ENCODE results near the gene SPAG9.
"Not testable (repeated sequence)": the region's sequence is repeated elsewhere in the genome, so short reads cannot be mapped to it uniquely, and the experiment has no call there.

SPAG9 gene

GRCh38 chr17:51097708-51098446, 22.8 kb downstream of the SPAG9 start:
- H2BK15ac ChIP-seq (ENCODE audit: low read depth, poor library complexity, severe bottlenecking) = no peak overlapping the region
- no peak overlapping the region for H3K4me2 ChIP-seq (ENCODE audit: low read length, poor library complexity, severe bottlenecking)
- no peaks in the 10 kb centered on the region for H3K27me3 ChIP-seq (ENCODE audit: control insufficient read depth in 1 of 2, insufficient read depth in 1 of 2, low read length in 2 of 2)
- no peak overlapping the region for H2AK5ac ChIP-seq (ENCODE audit: low read length, severe bottlenecking)
- H3K9me3 ChIP-seq (ENCODE audit: control insufficient read depth, low read length) = no peaks in the 10 kb centered on the region
- no peak overlapping the region for H4K8ac ChIP-seq (ENCODE audit: low read length)
- H2BK12ac ChIP-seq (ENCODE audit: low read length in 2 of 2) = no peak overlapping the region
- H3K9ac ChIP-seq (ENCODE audit: low read length) = no peak overlapping the region
- no peak overlapping the region for H3K18ac ChIP-seq (ENCODE audit: low read depth in 1 of 2, low read length in 2 of 2)
- no peak overlapping the region for H2BK120ac ChIP-seq (ENCODE audit: low read depth, low read length)
- peaks cover 7% of the 10 kb centered on the region for H3K4me1 ChIP-seq (ENCODE audit: control insufficient read depth, insufficient read depth, low read depth, low read length)
- no peak overlapping the region for H3K23ac ChIP-seq (ENCODE audit: low read length in 2 of 2)
- WGBS = 100% methylated on average over 2 of the region's 4 CpGs
- H3K79me1 ChIP-seq (replicated peaks; ENCODE audit: low read length, poor library complexity, severe bottlenecking) = peaks cover 23% of the 10 kb centered on the region
- H2BK5ac ChIP-seq (ENCODE audit: low read depth, low read length, poor library complexity, severe bottlenecking) = no peak overlapping the region
- no peak for DNase-seq
- peaks cover 0 to 13% of the 10 kb centered on the region in 2 experiments for H3K36me3 ChIP-seq (ENCODE audit: control insufficient read depth in 1 of 2, insufficient read depth in 2 of 2, low read depth in 1 of 2, low read length in 2 of 2)
- no peak overlapping the region for H3K4me3 ChIP-seq (ENCODE audit: insufficient read depth in 1 of 2, low read depth in 1 of 2, low read length in 2 of 2)
- no peak overlapping the region for H4K91ac ChIP-seq (ENCODE audit: low read length)
- no peak overlapping the region for H3K14ac ChIP-seq (ENCODE audit: low read length in 2 of 2)
- no peak overlapping the region for H3K27ac ChIP-seq (ENCODE audit: low read length, poor library complexity, severe bottlenecking)
- no peak overlapping the region for H2AFZ ChIP-seq (ENCODE audit: low read depth, low read length)
- no peak overlapping the region for H3K4ac ChIP-seq (ENCODE audit: low read depth in 1 of 2, low read length in 2 of 2)

GRCh38 chr17:51091635-51092034, 29.0 kb downstream of the SPAG9 start:
- Histone ChIP-seq H3K4me3 (ENCODE audit: insufficient read depth in 1 of 2, low read depth in 1 of 2, low read length in 2 of 2) (no peak overlapping the region), H4K91ac (ENCODE audit: low read length) (no peak overlapping the region), H2AFZ (ENCODE audit: low read depth, low read length) (no peak overlapping the region), H3K4me2 (ENCODE audit: low read length, poor library complexity, severe bottlenecking) (no peak overlapping the region), H3K9ac (ENCODE audit: low read length) (no peak overlapping the region), H4K8ac (ENCODE audit: low read length) (no peak overlapping the region), H3K27me3 (ENCODE audit: control insufficient read depth in 1 of 2, insufficient read depth in 1 of 2, low read length in 2 of 2) (no peaks in the 10 kb centered on the region), H2BK12ac (ENCODE audit: low read length in 2 of 2) (no peak overlapping the region), H3K9me3 (ENCODE audit: control insufficient read depth, low read length) (no peaks in the 10 kb centered on the region), H3K4ac (ENCODE audit: low read depth in 1 of 2, low read length in 2 of 2) (no peak overlapping the region), H3K18ac (ENCODE audit: low read depth in 1 of 2, low read length in 2 of 2) (no peak overlapping the region), H2BK15ac (ENCODE audit: low read depth, poor library complexity, severe bottlenecking) (no peak overlapping the region), H2BK5ac (ENCODE audit: low read depth, low read length, poor library complexity, severe bottlenecking) (no peak overlapping the region), H3K4me1 (ENCODE audit: control insufficient read depth, insufficient read depth, low read depth, low read length) (no peaks in the 10 kb centered on the region), H3K14ac (ENCODE audit: low read length in 2 of 2) (no peak overlapping the region), H2BK120ac (ENCODE audit: low read depth, low read length) (no peak overlapping the region), H3K23ac (ENCODE audit: low read length in 2 of 2) (no peak overlapping the region), H2AK5ac (ENCODE audit: low read length, severe bottlenecking) (no peak overlapping the region), H3K79me1 (replicated peaks; ENCODE audit: low read length, poor library complexity, severe bottlenecking) (peaks cover 13% of the 10 kb centered on the region), H3K36me3 (ENCODE audit: control insufficient read depth in 1 of 2, insufficient read depth in 2 of 2, low read depth in 1 of 2, low read length in 2 of 2) (peaks cover 0 to 8% of the 10 kb centered on the region in 2 experiments), H3K27ac (ENCODE audit: low read length, poor library complexity, severe bottlenecking) (no peak overlapping the region)
- no peak for DNase-seq
- 100% methylated on average over 1 of the region's 2 CpGs for WGBS

- H3K36me3 ChIP-seq (ENCODE audit: control insufficient read depth in 1 of 2, insufficient read depth in 2 of 2, low read depth in 1 of 2, low read length in 2 of 2) = not testable (repeated sequence)
- 91% methylated on average over 10 of the region's 10 CpGs for WGBS
Measured at GRCh38 chr17:51088868-51089267, 31.8 kb downstream of the SPAG9 start.

GRCh38 chr17:51088287-51088686, 32.4 kb downstream of the SPAG9 start:
- H3K4me1 ChIP-seq (ENCODE audit: control insufficient read depth, insufficient read depth, low read depth, low read length) = no peaks in the 10 kb centered on the region
- H3K18ac ChIP-seq (ENCODE audit: low read depth in 1 of 2, low read length in 2 of 2) = no peak overlapping the region
- H2BK12ac ChIP-seq (ENCODE audit: low read length in 2 of 2) = no peak overlapping the region
- H3K36me3 ChIP-seq (ENCODE audit: control insufficient read depth in 1 of 2, insufficient read depth in 2 of 2, low read depth in 1 of 2, low read length in 2 of 2) = peaks cover 0 to 6% of the 10 kb centered on the region in 2 experiments
- H3K9ac ChIP-seq (ENCODE audit: low read length) = no peak overlapping the region
- no peaks in the 10 kb centered on the region for H3K9me3 ChIP-seq (ENCODE audit: control insufficient read depth, low read length)
- H3K4me3 ChIP-seq (ENCODE audit: insufficient read depth in 1 of 2, low read depth in 1 of 2, low read length in 2 of 2) = no peak overlapping the region
- no peak overlapping the region for H2BK5ac ChIP-seq (ENCODE audit: low read depth, low read length, poor library complexity, severe bottlenecking)
- no peak overlapping the region for H2BK15ac ChIP-seq (ENCODE audit: low read depth, poor library complexity, severe bottlenecking)
- no peak overlapping the region for H4K91ac ChIP-seq (ENCODE audit: low read length)
- H2AFZ ChIP-seq (ENCODE audit: low read depth, low read length) = no peak overlapping the region
- no peaks in the 10 kb centered on the region for H3K27me3 ChIP-seq (ENCODE audit: control insufficient read depth in 1 of 2, insufficient read depth in 1 of 2, low read length in 2 of 2)
- no peak overlapping the region for H3K14ac ChIP-seq (ENCODE audit: low read length in 2 of 2)
- DNase-seq = no peak
- no peak overlapping the region for H3K23ac ChIP-seq (ENCODE audit: low read length in 2 of 2)
- no peak overlapping the region for H2BK120ac ChIP-seq (ENCODE audit: low read depth, low read length)
- no peak overlapping the region for H3K4ac ChIP-seq (ENCODE audit: low read depth in 1 of 2, low read length in 2 of 2)
- H3K79me1 ChIP-seq (replicated peaks; ENCODE audit: low read length, poor library complexity, severe bottlenecking) = peaks cover 21% of the 10 kb centered on the region
- 96% methylated on average over 9 of the region's 9 CpGs for WGBS
- no peak overlapping the region for H3K27ac ChIP-seq (ENCODE audit: low read length, poor library complexity, severe bottlenecking)
- no peak overlapping the region for H2AK5ac ChIP-seq (ENCODE audit: low read length, severe bottlenecking)
- H4K8ac ChIP-seq (ENCODE audit: low read length) = no peak overlapping the region
- no peak overlapping the region for H3K4me2 ChIP-seq (ENCODE audit: low read length, poor library complexity, severe bottlenecking)

More at GRCh38 chr17:51088868-51089267, 31.8 kb downstream of the SPAG9 start:
- H3K9ac ChIP-seq (ENCODE audit: low read length); H3K27me3 ChIP-seq (ENCODE audit: control insufficient read depth in 1 of 2, insufficient read depth in 1 of 2, low read length in 2 of 2); H2AK5ac ChIP-seq (ENCODE audit: low read length, severe bottlenecking); H3K18ac ChIP-seq (ENCODE audit: low read depth in 1 of 2, low read length in 2 of 2); H3K9me3 ChIP-seq (ENCODE audit: control insufficient read depth, low read length); H2BK15ac ChIP-seq (ENCODE audit: low read depth, poor library complexity, severe bottlenecking); H3K23ac ChIP-seq (ENCODE audit: low read length in 2 of 2); H2BK120ac ChIP-seq (ENCODE audit: low read depth, low read length); H4K8ac ChIP-seq (ENCODE audit: low read length); H3K27ac ChIP-seq (ENCODE audit: low read length, poor library complexity, severe bottlenecking); H4K91ac ChIP-seq (ENCODE audit: low read length); H2BK12ac ChIP-seq (ENCODE audit: low read length in 2 of 2); H3K4me3 ChIP-seq (ENCODE audit: insufficient read depth in 1 of 2, low read depth in 1 of 2, low read length in 2 of 2); H3K4me2 ChIP-seq (ENCODE audit: low read length, poor library complexity, severe bottlenecking); H3K4me1 ChIP-seq (ENCODE audit: control insufficient read depth, insufficient read depth, low read depth, low read length); H3K14ac ChIP-seq (ENCODE audit: low read length in 2 of 2); H2BK5ac ChIP-seq (ENCODE audit: low read depth, low read length, poor library complexity, severe bottlenecking); H3K4ac ChIP-seq (ENCODE audit: low read depth in 1 of 2, low read length in 2 of 2); H2AFZ ChIP-seq (ENCODE audit: low read depth, low read length); DNase-seq: not testable (repeated sequence)
- H3K79me1 ChIP-seq (replicated peaks; ENCODE audit: low read length, poor library complexity, severe bottlenecking) = peaks cover 21% of the 10 kb centered on the region
